Psoas muscle (tissue), 8 donors: ENCODE data around the gene RAB11FIP3. TPM values are rescaled to one million over a fixed set of nuclear protein-coding genes. Genes with fewer than 3 reads are reported as not detected.

Source experiments
- ATAC-seq, 4 donors: fragments of 200-7000 bp; cut with Tn5 transposase; one replicate each; pipeline ENCODE4 v1.9.1; 2020; ENCODE audit warnings: moderate library complexity in 3 of 4, mild to moderate bottlenecking in 2 of 4
- DNase-seq, 2 donors: peaks; one replicate each; pipeline ENCODE4 v3.0.0-alpha.2; 2020
- H3K27ac ChIP-seq: fragments of 200-600 bp; one replicate; pipeline ENCODE4 v1.8.0; 2022
- H3K27me3 ChIP-seq, 3 donors: fragments of 200-600 bp in 1 of 3; one replicate each; pipeline versions ENCODE4 v1.6.1 to v1.8.0; 2013 to 2022; ENCODE audit warnings: low read length in 2 of 3, mild to moderate bottlenecking in 2 of 3, moderate library complexity in 1 of 3; ENCODE audit not compliant: insufficient read depth in 3 of 3
- H3K36me3 ChIP-seq, 2 donors: fragments of 200-600 bp in 1 of 2; one replicate each; pipeline versions ENCODE4 v1.6.1 to v1.8.0; 2013 to 2022; ENCODE audit warnings: low read depth in 1 of 2, mild to moderate bottlenecking in 1 of 2, moderate library complexity in 1 of 2; ENCODE audit not compliant: insufficient read depth in 1 of 2
- H3K4me1 ChIP-seq: fragments of 200-600 bp; one replicate; pipeline ENCODE4 v1.8.0; 2022
- H3K4me3 ChIP-seq: fragments of 200-600 bp; one replicate; pipeline ENCODE4 v1.8.0; 2022; ENCODE audit warnings: mild to moderate bottlenecking
- H3K9me3 ChIP-seq: fragments of 200-600 bp; one replicate; pipeline ENCODE4 v1.8.0; 2022
- WGBS, 3 donors: extraction: QIAGEN DNeasy Blood & Tissue Kit; methylation state at CpG; one replicate each; pipeline versions ENCODE4 v1.1.6 to v1.1.7; 2013; 5-methylcytosine and 5-hydroxymethylcytosine counted together
- intact Hi-C, 2 donors: fragments of 100-400 bp; cut with DNase I; formaldehyde crosslinking; loops; one replicate each; pipeline versions ENCODE4 v1.11.0 to v1.14.2; 2022
- polyA plus RNA-seq, 3 donors: library from polyadenylated mRNA; stranded (reverse); fragments of 200-250 nt; gene quantifications; one replicate each; pipeline ENCODE4 v1.2.3, GENCODE V29; 2013
- total RNA-seq, 4 donors: library from RNA; stranded (reverse); fragmentation: NEBNext Ultra II Directional in 2 of 4; extraction: Animal tissue kit (Norgen Biotek cat#: 25700) in 2 of 4; gene quantifications; one replicate each; pipeline versions ENCODE4 v1.2.1 to v1.2.4, GENCODE V29; 2021 to 2023
- TF ChIP-seq, protein P1 (sequence below): fragments of 200-600 bp; IDR thresholded peaks from one replicate; pipeline ENCODE4 v1.8.0; 2022; ENCODE audit warnings: antibody characterized with exemption
- donor health status: healthy with polysubstance abuse.
- donor health status: DM: no; HTN: no; CAD: no; lungs with moderate emphysema.
- donor health status: Bipolar disorder and iron deficiency.
- donor health status: healthy.
- donor health status: DM: yes; HTN: yes; CAD: no.
- donor health status: DM: no; HTN: no; CAD: no.
- donor health status: DM: no; HTN: no; CAD: no.
- donor health status: DM: yes; HTN: yes; CAD: no.

RAB11FIP3 gene
- total and polyA plus RNA-seq, 7 donors, result 20.3 to 89.5 (median 44.7) TPM

DNA sequence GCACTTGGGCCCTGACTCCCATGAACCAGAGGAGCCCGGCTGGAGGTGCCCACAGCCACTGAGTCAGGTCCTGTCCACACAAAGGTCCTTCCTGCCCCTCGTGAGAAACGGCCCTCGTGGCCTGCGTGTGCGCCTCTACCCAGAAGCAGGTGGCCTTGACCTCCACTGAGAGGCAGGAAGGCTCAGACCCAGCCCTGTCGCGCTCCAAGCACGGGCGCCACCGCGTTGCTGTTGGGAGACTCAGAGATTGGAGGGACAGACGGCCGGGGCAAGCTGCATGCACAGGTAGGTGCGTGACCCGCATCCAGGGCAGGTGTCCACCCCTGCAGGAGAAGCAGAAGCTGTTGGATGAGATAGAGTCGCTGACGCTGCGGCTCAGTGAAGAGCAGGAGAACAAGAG is 94.0 kb downstream of the RAB11FIP3 start:
- DNase-seq (no peak), ATAC-seq (no peak)
- intact Hi-C loops, result no loop called here
- no peaks in the 10 kb centered on the region for H3K9me3 ChIP-seq
- no peak overlapping the region for H3K27ac ChIP-seq
- H3K4me1 ChIP-seq, result no peaks in the 10 kb centered on the region
- WGBS, 3 donors, result 91 to 93% (median 92%) methylated on average over 19 of the region's 19 CpGs
- H3K4me3 ChIP-seq, result no peak overlapping the region
- peaks cover 0 to 65% of the 10 kb centered on the region in 2 donors for H3K36me3 ChIP-seq
- TF ChIP-seq, protein P1, sequence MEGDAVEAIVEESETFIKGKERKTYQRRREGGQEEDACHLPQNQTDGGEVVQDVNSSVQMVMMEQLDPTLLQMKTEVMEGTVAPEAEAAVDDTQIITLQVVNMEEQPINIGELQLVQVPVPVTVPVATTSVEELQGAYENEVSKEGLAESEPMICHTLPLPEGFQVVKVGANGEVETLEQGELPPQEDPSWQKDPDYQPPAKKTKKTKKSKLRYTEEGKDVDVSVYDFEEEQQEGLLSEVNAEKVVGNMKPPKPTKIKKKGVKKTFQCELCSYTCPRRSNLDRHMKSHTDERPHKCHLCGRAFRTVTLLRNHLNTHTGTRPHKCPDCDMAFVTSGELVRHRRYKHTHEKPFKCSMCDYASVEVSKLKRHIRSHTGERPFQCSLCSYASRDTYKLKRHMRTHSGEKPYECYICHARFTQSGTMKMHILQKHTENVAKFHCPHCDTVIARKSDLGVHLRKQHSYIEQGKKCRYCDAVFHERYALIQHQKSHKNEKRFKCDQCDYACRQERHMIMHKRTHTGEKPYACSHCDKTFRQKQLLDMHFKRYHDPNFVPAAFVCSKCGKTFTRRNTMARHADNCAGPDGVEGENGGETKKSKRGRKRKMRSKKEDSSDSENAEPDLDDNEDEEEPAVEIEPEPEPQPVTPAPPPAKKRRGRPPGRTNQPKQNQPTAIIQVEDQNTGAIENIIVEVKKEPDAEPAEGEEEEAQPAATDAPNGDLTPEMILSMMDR, result no peak
- no peaks in the 10 kb centered on the region for H3K27me3 ChIP-seq

GRCh38 chr16:519841-520687 is 94.6 kb downstream of the RAB11FIP3 start:
- DNase-seq (no peak), ATAC-seq (no peak)
- H3K27ac ChIP-seq, result no peak overlapping the region
- peaks cover 3% of the 10 kb centered on the region for H3K4me1 ChIP-seq
- H3K36me3 ChIP-seq, result peaks cover 0 to 59% of the 10 kb centered on the region in 2 donors
- TF ChIP-seq, protein P1, result no peak
- intact Hi-C loops, result no loop called here
- no peaks in the 10 kb centered on the region for H3K9me3 ChIP-seq
- no peak overlapping the region for H3K4me3 ChIP-seq
- 90 to 91% (median 90%) methylated on average over 34 to 35 of the region's 35 CpGs for WGBS, 3 donors
- H3K27me3 ChIP-seq, result no peaks in the 10 kb centered on the region

GRCh38 chr16:520847-521246 is 95.4 kb downstream of the RAB11FIP3 start:
- Histone ChIP-seq H3K4me3 (no peak overlapping the region), H3K27ac (no peak overlapping the region), H3K36me3 (peaks cover 0 to 52% of the 10 kb centered on the region in 2 donors), H3K4me1 (peaks cover 11% of the 10 kb centered on the region), H3K27me3 (no peaks in the 10 kb centered on the region), H3K9me3 (no peaks in the 10 kb centered on the region)
- intact Hi-C loops, result no loop called here
- DNase-seq, result no peak
- 91 to 93% (median 91%) methylated on average over 13 of the region's 13 CpGs for WGBS, 3 donors
- no peak for ATAC-seq
- TF ChIP-seq, protein P1, result no peak

GRCh38 chr16:521381-522210 is 96.1 kb downstream of the RAB11FIP3 start:
- intact Hi-C loops, result no loop called here
- Histone ChIP-seq H3K4me1 (peaks cover 18% of the 10 kb centered on the region), H3K27ac (no peak overlapping the region), H3K36me3 (peaks cover 0 to 45% of the 10 kb centered on the region in 2 donors), H3K27me3 (no peaks in the 10 kb centered on the region), H3K9me3 (no peaks in the 10 kb centered on the region), H3K4me3 (no peak overlapping the region)
- 75 to 82% (median 80%) methylated on average over 32 to 34 of the region's 34 CpGs for WGBS, 3 donors
- TF ChIP-seq, protein P1, result no peak
- no peak for DNase-seq
- no peak for ATAC-seq
